Measurements from ENCODE around the gene ST3GAL3.

The ST3GAL3 gene

GRCh38 chr1:43900386-43900785, 193.1 kb downstream of the ST3GAL3 start:
- H3K9me3 ChIP-seq (ENCODE audit: control extremely low read depth in 1 of 5, control insufficient read depth in 4 of 5, insufficient read depth in 2 of 5, low read depth in 1 of 5, low read length in 4 of 5): no peaks in the 10 kb centered on the region
- no peak overlapping the region for H3K4me3 ChIP-seq (ENCODE audit: control insufficient read depth in 1 of 7, extremely low read depth in 1 of 7, insufficient read depth in 4 of 7, low read depth in 2 of 7, low read length in 6 of 7)
- H3K27me3 ChIP-seq (replicated peaks in 2 of 5; ENCODE audit: control insufficient read depth in 4 of 5, insufficient read depth in 5 of 5, low read length in 4 of 5): no peaks in the 10 kb centered on the region
- H3K36me3 ChIP-seq (ENCODE audit: control insufficient read depth in 4 of 4, insufficient read depth in 4 of 4, low read length in 3 of 4): peaks cover 0 to 48% (median 34%) of the 10 kb centered on the region in 4 experiments
- H3K27ac ChIP-seq (ENCODE audit: insufficient read depth in 1 of 2, low read depth in 1 of 2, low read length in 2 of 2, poor library complexity in 1 of 2, severe bottlenecking in 2 of 2): no peak overlapping the region
- WGBS (ENCODE audit: insufficient coverage): 94% methylated on average over 3 of the region's 3 CpGs
- no peak for DNase-seq
- H3K4me1 ChIP-seq (ENCODE audit: control extremely low read depth in 1 of 4, control insufficient read depth in 4 of 4, insufficient read depth in 4 of 4, low read length in 3 of 4): peaks cover 0 to 7% (median 0%) of the 10 kb centered on the region in 4 experiments
- ChIA-PET POLR2A (no interaction called here), CTCF (interaction anchor here (0.8 to 1.8 kb wide), 2 partner anchors 9 to 29 kb away, joined by 3 to 4 read pairs; no protein-coding TSS in a partner anchor)

GRCh38 chr1:43901196-43901961, 194.0 kb downstream of the ST3GAL3 start:
- POLR2A ChIA-PET: no interaction called here
- 79% methylated on average over 7 of the region's 7 CpGs for WGBS (ENCODE audit: insufficient coverage)
- H3K27ac ChIP-seq (ENCODE audit: insufficient read depth in 1 of 2, low read depth in 1 of 2, low read length in 2 of 2, poor library complexity in 1 of 2, severe bottlenecking in 2 of 2): no peak overlapping the region
- H3K9me3 ChIP-seq (ENCODE audit: control extremely low read depth in 1 of 5, control insufficient read depth in 4 of 5, insufficient read depth in 2 of 5, low read depth in 1 of 5, low read length in 4 of 5): no peaks in the 10 kb centered on the region
- H3K4me1 ChIP-seq (ENCODE audit: control extremely low read depth in 1 of 4, control insufficient read depth in 4 of 4, insufficient read depth in 4 of 4, low read length in 3 of 4): peaks cover 0 to 7% (median 0%) of the 10 kb centered on the region in 4 experiments
- DNase-seq: no peak
- CTCF ChIA-PET: interaction anchor here (0.6 to 1.8 kb wide), 6 partner anchors 11 to 162 kb away, joined by 3 to 6 read pairs (median 4); no protein-coding TSS in a partner anchor
- peaks cover 0 to 39% (median 32%) of the 10 kb centered on the region in 4 experiments for H3K36me3 ChIP-seq (ENCODE audit: control insufficient read depth in 4 of 4, insufficient read depth in 4 of 4, low read length in 3 of 4)
- no peaks in the 10 kb centered on the region for H3K27me3 ChIP-seq (replicated peaks in 2 of 5; ENCODE audit: control insufficient read depth in 4 of 5, insufficient read depth in 5 of 5, low read length in 4 of 5)
- H3K4me3 ChIP-seq (ENCODE audit: control insufficient read depth in 1 of 7, extremely low read depth in 1 of 7, insufficient read depth in 4 of 7, low read depth in 2 of 7, low read length in 6 of 7): no peak overlapping the region

- CTCF ChIA-PET: interaction anchor here (0.6 to 1.7 kb wide), 6 partner anchors 10 to 162 kb away, joined by 3 to 6 read pairs (median 4); no protein-coding TSS in a partner anchor
- Histone ChIP-seq H3K36me3 (ENCODE audit: control insufficient read depth in 4 of 4, insufficient read depth in 4 of 4, low read length in 3 of 4) (peaks cover 0 to 42% (median 31%) of the 10 kb centered on the region in 4 experiments), H3K4me1 (ENCODE audit: control extremely low read depth in 1 of 4, control insufficient read depth in 4 of 4, insufficient read depth in 4 of 4, low read length in 3 of 4) (peaks cover 0 to 7% (median 0%) of the 10 kb centered on the region in 4 experiments), H3K9me3 (ENCODE audit: control extremely low read depth in 1 of 5, control insufficient read depth in 4 of 5, insufficient read depth in 2 of 5, low read depth in 1 of 5, low read length in 4 of 5) (no peaks in the 10 kb centered on the region), H3K27me3 (replicated peaks in 2 of 5; ENCODE audit: control insufficient read depth in 4 of 5, insufficient read depth in 5 of 5, low read length in 4 of 5) (no peaks in the 10 kb centered on the region), H3K4me3 (ENCODE audit: control insufficient read depth in 1 of 7, extremely low read depth in 1 of 7, insufficient read depth in 4 of 7, low read depth in 2 of 7, low read length in 6 of 7) (no peak overlapping the region), H3K27ac (ENCODE audit: insufficient read depth in 1 of 2, low read depth in 1 of 2, low read length in 2 of 2, poor library complexity in 1 of 2, severe bottlenecking in 2 of 2) (no peak overlapping the region)
- POLR2A ChIA-PET: no interaction called here
- 66% methylated on average over 4 of the region's 4 CpGs for WGBS (ENCODE audit: insufficient coverage)
- no peak for DNase-seq
These were observed 194.9 kb downstream of the ST3GAL3 start for GRCh38 chr1:43902058-43902831.

GRCh38 chr1:43904660-43905551, 197.6 kb downstream of the ST3GAL3 start:
- WGBS (ENCODE audit: insufficient coverage): 97% methylated on average over 5 of the region's 7 CpGs
- POLR2A ChIA-PET: no interaction called here

GRCh38 chr1:43908226-43908625, 200.9 kb downstream of the ST3GAL3 start:
- H3K4me1 ChIP-seq (ENCODE audit: control extremely low read depth in 1 of 4, control insufficient read depth in 4 of 4, insufficient read depth in 4 of 4, low read length in 3 of 4): peaks cover 0 to 10% (median 4%) of the 10 kb centered on the region in 4 experiments
- no peak overlapping the region for H3K27ac ChIP-seq (ENCODE audit: insufficient read depth in 1 of 2, low read depth in 1 of 2, low read length in 2 of 2, poor library complexity in 1 of 2, severe bottlenecking in 2 of 2)
- WGBS (ENCODE audit: insufficient coverage): 100% methylated on average over 2 of the region's 2 CpGs
- CTCF ChIA-PET: interaction anchor here (1.0 kb wide), 1 partner anchor 26 kb away, joined by 3 read pairs; no protein-coding TSS in a partner anchor
- H3K4me3 ChIP-seq (ENCODE audit: control insufficient read depth in 1 of 7, extremely low read depth in 1 of 7, insufficient read depth in 4 of 7, low read depth in 2 of 7, low read length in 6 of 7): no peak overlapping the region
- DNase-seq: no peak
- H3K9me3 ChIP-seq (ENCODE audit: control extremely low read depth in 1 of 5, control insufficient read depth in 4 of 5, insufficient read depth in 2 of 5, low read depth in 1 of 5, low read length in 4 of 5): no peaks in the 10 kb centered on the region
- H3K36me3 ChIP-seq (ENCODE audit: control insufficient read depth in 4 of 4, insufficient read depth in 4 of 4, low read length in 3 of 4): peaks cover 3 to 9% (median 4%) of the 10 kb centered on the region in 4 experiments
- POLR2A ChIA-PET: no interaction called here
- H3K27me3 ChIP-seq (replicated peaks in 2 of 5; ENCODE audit: control insufficient read depth in 4 of 5, insufficient read depth in 5 of 5, low read length in 4 of 5): no peaks in the 10 kb centered on the region

More at GRCh38 chr1:43904660-43905551, 197.6 kb downstream of the ST3GAL3 start:
- no peaks in the 10 kb centered on the region for H3K9me3 ChIP-seq (ENCODE audit: control extremely low read depth in 1 of 5, control insufficient read depth in 4 of 5, insufficient read depth in 2 of 5, low read depth in 1 of 5, low read length in 4 of 5)
- CTCF ChIA-PET: no interaction called here
- H3K4me1 ChIP-seq (ENCODE audit: control extremely low read depth in 1 of 4, control insufficient read depth in 4 of 4, insufficient read depth in 4 of 4, low read length in 3 of 4): peaks cover 0 to 7% (median 0%) of the 10 kb centered on the region in 4 experiments
- no peaks in the 10 kb centered on the region for H3K27me3 ChIP-seq (replicated peaks in 2 of 5; ENCODE audit: control insufficient read depth in 4 of 5, insufficient read depth in 5 of 5, low read length in 4 of 5)
- H3K4me3 ChIP-seq (ENCODE audit: control insufficient read depth in 1 of 7, extremely low read depth in 1 of 7, insufficient read depth in 4 of 7, low read depth in 2 of 7, low read length in 6 of 7): no peak overlapping the region
- peaks cover 3 to 23% (median 16%) of the 10 kb centered on the region in 4 experiments for H3K36me3 ChIP-seq (ENCODE audit: control insufficient read depth in 4 of 4, insufficient read depth in 4 of 4, low read length in 3 of 4)
- DNase-seq: no peak
- no peak overlapping the region for H3K27ac ChIP-seq (ENCODE audit: insufficient read depth in 1 of 2, low read depth in 1 of 2, low read length in 2 of 2, poor library complexity in 1 of 2, severe bottlenecking in 2 of 2)

GRCh38 chr1:43908858-43909257, 201.5 kb downstream of the ST3GAL3 start:
- peaks cover 3 to 9% (median 4%) of the 10 kb centered on the region in 4 experiments for H3K36me3 ChIP-seq (ENCODE audit: control insufficient read depth in 4 of 4, insufficient read depth in 4 of 4, low read length in 3 of 4)
- POLR2A ChIA-PET: no interaction called here
- CTCF ChIA-PET: interaction anchor here (1.0 kb wide), 1 partner anchor 26 kb away, joined by 3 read pairs; no protein-coding TSS in a partner anchor
- no peak for DNase-seq
- peaks cover 0 to 17% (median 7%) of the 10 kb centered on the region in 4 experiments for H3K4me1 ChIP-seq (ENCODE audit: control extremely low read depth in 1 of 4, control insufficient read depth in 4 of 4, insufficient read depth in 4 of 4, low read length in 3 of 4)
- no peaks in the 10 kb centered on the region for H3K9me3 ChIP-seq (ENCODE audit: control extremely low read depth in 1 of 5, control insufficient read depth in 4 of 5, insufficient read depth in 2 of 5, low read depth in 1 of 5, low read length in 4 of 5)
- no peaks in the 10 kb centered on the region for H3K27me3 ChIP-seq (replicated peaks in 2 of 5; ENCODE audit: control insufficient read depth in 4 of 5, insufficient read depth in 5 of 5, low read length in 4 of 5)
- H3K27ac ChIP-seq (ENCODE audit: insufficient read depth in 1 of 2, low read depth in 1 of 2, low read length in 2 of 2, poor library complexity in 1 of 2, severe bottlenecking in 2 of 2): no peak overlapping the region
- 98% methylated on average over 5 of the region's 5 CpGs for WGBS (ENCODE audit: insufficient coverage)
- no peak overlapping the region for H3K4me3 ChIP-seq (ENCODE audit: control insufficient read depth in 1 of 7, extremely low read depth in 1 of 7, insufficient read depth in 4 of 7, low read depth in 2 of 7, low read length in 6 of 7)
